Measurements from ENCODE around the gene YWHAH. TPM values are rescaled to one million over a fixed set of nuclear protein-coding genes. Genes with fewer than 3 reads are reported as not detected.

YWHAH gene
- total RNA-seq, 1 donor from 2014 or later: 171 TPM

DNA sequence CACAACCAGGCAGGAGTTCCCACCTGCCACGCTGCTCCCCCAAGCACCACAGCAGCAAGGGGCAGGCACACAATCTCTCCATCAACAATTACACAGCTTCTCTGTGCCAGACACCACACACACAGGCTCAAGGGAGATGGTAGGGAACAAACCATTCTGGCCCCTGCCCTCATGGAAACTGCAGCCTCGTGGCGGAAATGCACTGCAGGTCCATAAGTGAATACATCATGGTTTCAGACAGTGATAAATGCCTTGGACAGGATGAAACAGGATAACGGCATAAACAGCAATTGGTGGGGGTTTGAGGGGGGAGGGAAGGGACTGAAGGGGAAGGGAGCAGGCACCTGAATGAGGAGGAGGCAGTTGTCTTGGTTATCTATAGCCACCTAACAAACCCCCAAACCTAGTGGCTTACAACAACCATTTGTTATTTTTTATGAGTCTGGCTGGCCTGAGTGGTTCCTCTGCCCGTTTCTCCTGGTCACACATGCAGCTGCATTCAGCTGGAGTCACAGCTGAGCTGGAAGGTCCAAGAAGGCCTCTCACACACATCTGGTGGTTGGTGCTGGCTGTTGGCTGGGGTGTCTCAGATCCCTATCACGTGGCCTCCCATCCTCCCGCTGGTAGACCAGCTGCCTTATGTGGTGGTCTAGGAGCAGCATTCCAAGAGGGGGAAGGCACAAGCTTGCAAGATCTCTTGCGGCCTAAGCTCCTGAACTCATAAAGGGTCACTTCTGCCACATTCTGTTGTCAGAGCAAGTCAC lies 15.0 kb upstream of the YWHAH start:
- TF ChIP-seq, protein P1, sequence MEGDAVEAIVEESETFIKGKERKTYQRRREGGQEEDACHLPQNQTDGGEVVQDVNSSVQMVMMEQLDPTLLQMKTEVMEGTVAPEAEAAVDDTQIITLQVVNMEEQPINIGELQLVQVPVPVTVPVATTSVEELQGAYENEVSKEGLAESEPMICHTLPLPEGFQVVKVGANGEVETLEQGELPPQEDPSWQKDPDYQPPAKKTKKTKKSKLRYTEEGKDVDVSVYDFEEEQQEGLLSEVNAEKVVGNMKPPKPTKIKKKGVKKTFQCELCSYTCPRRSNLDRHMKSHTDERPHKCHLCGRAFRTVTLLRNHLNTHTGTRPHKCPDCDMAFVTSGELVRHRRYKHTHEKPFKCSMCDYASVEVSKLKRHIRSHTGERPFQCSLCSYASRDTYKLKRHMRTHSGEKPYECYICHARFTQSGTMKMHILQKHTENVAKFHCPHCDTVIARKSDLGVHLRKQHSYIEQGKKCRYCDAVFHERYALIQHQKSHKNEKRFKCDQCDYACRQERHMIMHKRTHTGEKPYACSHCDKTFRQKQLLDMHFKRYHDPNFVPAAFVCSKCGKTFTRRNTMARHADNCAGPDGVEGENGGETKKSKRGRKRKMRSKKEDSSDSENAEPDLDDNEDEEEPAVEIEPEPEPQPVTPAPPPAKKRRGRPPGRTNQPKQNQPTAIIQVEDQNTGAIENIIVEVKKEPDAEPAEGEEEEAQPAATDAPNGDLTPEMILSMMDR (IDR thresholded peaks at IDR 0.05): no peak
- Histone ChIP-seq H3K27me3 (ENCODE audit: low read depth) (no peaks in the 10 kb centered on the region), H3K4me3 (no peak overlapping the region), H3K27ac (no peak overlapping the region), H3K36me3 (no peaks in the 10 kb centered on the region), H3K4me1 (no peaks in the 10 kb centered on the region), H3K9me3 (no peaks in the 10 kb centered on the region)
- no peak for DNase-seq
- peak; percentile 23 to 49 for ATAC-seq
- intact Hi-C loops (cut with DNase I): no loop called here

DNA sequence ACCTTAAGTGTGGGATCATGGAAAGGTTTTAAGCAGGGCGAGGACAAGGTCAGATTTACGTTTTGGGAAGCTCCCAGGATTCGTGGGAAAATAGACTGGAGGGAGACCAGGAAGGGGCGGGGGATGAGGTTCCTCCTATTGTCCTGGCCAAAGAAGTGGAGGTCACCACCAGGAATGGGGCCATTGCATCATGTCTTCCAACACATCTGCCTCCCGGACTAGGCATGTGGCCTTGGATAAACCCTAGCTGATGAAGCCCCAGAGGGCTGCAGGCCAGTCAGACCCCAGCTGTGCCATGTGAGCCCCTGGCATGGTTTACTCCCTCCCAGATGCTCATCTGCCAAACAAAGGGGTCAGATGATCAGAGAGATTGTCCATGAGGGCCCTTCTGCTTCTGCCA lies 11.5 kb upstream of the YWHAH start:
- TF ChIP-seq, protein P1 (IDR thresholded peaks at IDR 0.05): no peak
- H3K4me3 ChIP-seq: no peak overlapping the region
- DNase-seq (no peak), ATAC-seq (no peak)
- no peaks in the 10 kb centered on the region for H3K4me1 ChIP-seq
- no peaks in the 10 kb centered on the region for H3K9me3 ChIP-seq
- intact Hi-C loops (cut with DNase I): no loop called here
- no peak overlapping the region for H3K27ac ChIP-seq
- H3K27me3 ChIP-seq (ENCODE audit: low read depth): no peaks in the 10 kb centered on the region
- no peaks in the 10 kb centered on the region for H3K36me3 ChIP-seq

DNA sequence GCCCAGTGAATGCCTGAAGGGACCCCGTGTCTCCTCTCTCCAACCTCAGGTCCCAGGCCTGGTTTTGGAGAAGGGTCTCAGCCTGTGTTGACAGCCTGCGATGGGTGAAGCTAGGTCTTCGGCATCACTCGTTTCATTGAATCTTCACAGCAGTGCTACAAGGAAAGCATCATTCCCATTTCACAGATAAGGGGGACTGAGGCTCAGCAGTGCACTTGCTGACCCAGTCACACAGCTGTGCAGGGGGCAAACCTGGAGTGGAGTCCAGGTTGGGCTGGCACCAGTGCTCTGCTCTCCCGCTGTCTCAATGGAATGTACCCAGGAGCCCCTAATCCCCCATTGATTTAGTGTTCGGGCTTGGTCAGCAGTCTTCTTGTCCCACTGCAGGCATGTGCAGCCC lies 10.9 kb upstream of the YWHAH start:
- TF ChIP-seq, protein P1 (IDR thresholded peaks at IDR 0.05): no peak
- Histone ChIP-seq H3K27ac (no peak overlapping the region), H3K4me3 (no peak overlapping the region), H3K9me3 (no peaks in the 10 kb centered on the region), H3K27me3 (ENCODE audit: low read depth) (no peaks in the 10 kb centered on the region), H3K4me1 (no peaks in the 10 kb centered on the region), H3K36me3 (no peaks in the 10 kb centered on the region)
- ATAC-seq (no peak), DNase-seq (no peak)
- intact Hi-C loops (cut with DNase I): no loop called here

DNA sequence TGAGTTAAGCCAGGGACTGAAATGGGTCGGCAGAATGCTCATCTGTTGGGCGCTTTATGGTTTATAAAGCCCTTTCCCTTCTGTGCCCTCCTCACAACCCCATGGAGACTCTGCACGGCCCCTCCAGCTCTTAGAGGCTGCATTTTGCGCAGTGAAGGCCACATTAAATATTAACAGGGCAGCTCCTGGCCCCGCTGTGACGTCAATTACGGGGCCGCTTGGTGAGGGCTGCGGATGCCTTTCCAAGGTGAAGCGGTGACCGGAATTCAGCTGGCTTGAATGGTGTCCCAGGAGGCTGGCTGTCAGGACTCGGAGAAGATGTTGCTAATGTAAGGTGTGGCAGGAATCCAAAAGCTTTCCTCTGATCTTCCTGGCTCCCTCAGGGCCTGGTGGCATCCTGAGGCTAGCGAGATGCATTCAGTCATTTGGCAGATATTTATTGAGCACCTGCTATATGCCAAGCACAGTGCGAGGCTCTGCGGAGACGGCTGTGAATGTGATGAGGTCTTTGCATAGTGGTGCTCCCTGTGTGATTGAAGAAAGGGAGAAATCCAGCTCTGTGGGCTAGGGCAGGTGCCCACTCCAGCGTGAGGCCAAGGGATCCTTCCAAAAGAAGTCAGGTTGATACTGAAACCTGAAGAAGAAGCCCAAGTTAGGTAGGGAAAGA lies 10.4 kb upstream of the YWHAH start:
- intact Hi-C loops (cut with DNase I): no loop called here
- Histone ChIP-seq H3K4me3 (no peak overlapping the region), H3K4me1 (no peaks in the 10 kb centered on the region), H3K27me3 (ENCODE audit: low read depth) (no peaks in the 10 kb centered on the region), H3K36me3 (no peaks in the 10 kb centered on the region), H3K9me3 (no peaks in the 10 kb centered on the region), H3K27ac (no peak overlapping the region)
- TF ChIP-seq, protein P1 (IDR thresholded peaks at IDR 0.05): no peak
- no peak for DNase-seq
- no peak for ATAC-seq

DNA sequence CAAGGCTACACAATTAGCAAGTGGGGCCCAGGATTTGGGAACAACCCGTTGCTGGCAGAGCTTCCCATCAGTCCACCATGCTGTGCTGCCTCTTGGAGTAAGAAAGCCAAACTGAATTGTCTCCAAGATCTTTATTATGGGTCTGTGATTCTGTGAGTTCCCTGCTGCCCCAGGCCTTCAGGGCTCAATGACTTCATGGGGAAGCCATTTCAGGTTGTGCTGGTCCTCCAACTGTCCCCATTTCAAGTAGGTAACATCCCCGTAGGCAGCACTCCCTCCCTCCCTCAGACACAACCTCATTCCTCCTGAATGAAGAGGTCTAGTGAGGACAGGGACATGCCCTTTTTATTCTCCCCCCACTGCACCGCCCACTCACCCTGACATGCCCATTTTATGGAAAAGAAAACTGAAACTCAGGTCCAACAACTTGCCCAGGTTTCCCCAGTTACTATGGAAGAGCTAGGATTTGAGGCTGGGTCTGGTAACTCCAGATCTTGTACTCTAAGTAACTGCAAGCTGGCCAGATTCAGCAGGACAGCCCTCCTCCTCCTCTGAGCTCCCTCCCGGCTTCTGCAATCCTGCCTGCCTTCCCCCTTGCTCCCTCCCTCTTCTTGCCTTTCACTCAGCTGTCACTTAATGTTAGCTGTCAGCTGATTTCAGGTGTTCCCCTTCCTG lies 8.2 kb upstream of the YWHAH start:
- no peaks in the 10 kb centered on the region for H3K4me1 ChIP-seq
- TF ChIP-seq, protein P1 (IDR thresholded peaks at IDR 0.05): no peak
- no peak for ATAC-seq
- H3K27ac ChIP-seq: no peak overlapping the region
- intact Hi-C loops (cut with DNase I): no loop called here
- H3K9me3 ChIP-seq: no peaks in the 10 kb centered on the region
- no peaks in the 10 kb centered on the region for H3K27me3 ChIP-seq (ENCODE audit: low read depth)
- no peak for DNase-seq
- no peak overlapping the region for H3K4me3 ChIP-seq
- H3K36me3 ChIP-seq: no peaks in the 10 kb centered on the region

Data from lower lobe of right lung (tissue), 2 donors.